GM12878 (cell line): ENCODE data around the gene IKZF1.

Source experiments
- CTCF ChIP-seq, 3 experiments: IDR thresholded peaks in 2 of 3; conservative IDR thresholded peaks in 1 of 3; 2 replicates each; pipeline ENCODE4 v1.5.1; 2011; ENCODE audit warnings: low read depth in 3 of 3, low read length in 3 of 3, mild to moderate bottlenecking in 3 of 3, control low read depth in 2 of 3, moderate library complexity in 2 of 3, inconsistent platforms in 1 of 3, mixed read lengths in 1 of 3; ENCODE audit not compliant: control insufficient read depth in 2 of 3, insufficient read depth in 1 of 3; ENCODE audit errors: extremely low read depth in 1 of 3
- REST ChIP-seq: IDR thresholded peaks from 2 replicates; pipeline ENCODE4 v1.6.1; 2012; ENCODE audit warnings: mild to moderate bottlenecking, low read depth, low read length
- SMAD5 ChIP-seq: IDR thresholded peaks from 2 replicates; pipeline ENCODE4 v1.6.1; 2016; ENCODE audit warnings: antibody characterized with exemption, low read depth

- no peak for TF ChIP-seq CTCF (IDR thresholded peaks at IDR 0.05 in 2 of 3, conservative IDR thresholded peaks at IDR 0.05 in 1 of 3; ENCODE audit: control insufficient read depth in 2 of 3, extremely low read depth in 1 of 3, insufficient read depth in 1 of 3, low read depth in 3 of 3, low read length in 3 of 3)
- no peak for TF ChIP-seq REST
- TF ChIP-seq SMAD5: no peak
These were observed 105.6 kb downstream of the IKZF1 start for GRCh38 chr7:50409856-50410745.
